GM23338 (cell line): ENCODE data around the gene MAPRE3. TPM values are rescaled to one million over a fixed set of nuclear protein-coding genes. Genes with fewer than 3 reads are reported as not detected.

Experiments
- ATAC-seq: fragments of 200-7000 bp; cut with Tn5 transposase; 3 replicates; pipeline ENCODE4 v1.9.1; 2020
- DNase-seq: peaks from one replicate; pipeline ENCODE4 v3.0.0-alpha.2; 2015; ENCODE audit warnings: low spot score
- H2AFZ ChIP-seq: fragments of 200-600 bp; sonication (generic); 2 replicates; pipeline ENCODE4 v1.8.0; 2016; ENCODE audit warnings: antibody characterized with exemption, mild to moderate bottlenecking, moderate library complexity
- H3F3A ChIP-seq: fragments of 200-600 bp; sonication (generic); replicated peaks from 2 replicates; pipeline ENCODE4 v1.8.0; 2017; ENCODE audit warnings: antibody characterized with exemption, mixed run types, low read depth
- H3K27ac ChIP-seq: fragments of 200-600 bp; sonication (generic); 2 replicates; pipeline ENCODE4 v1.6.1; 2016; ENCODE audit warnings: low read depth
- H3K27me3 ChIP-seq: fragments of 200-600 bp; sonication (generic); 2 replicates; pipeline ENCODE4 v1.8.0; 2016; ENCODE audit warnings: mild to moderate bottlenecking, mixed run types, moderate library complexity; ENCODE audit not compliant: insufficient read depth
- H3K36me3 ChIP-seq: fragments of 200-600 bp; sonication (generic); 2 replicates; pipeline ENCODE4 v1.8.0; 2016; ENCODE audit warnings: mild to moderate bottlenecking; ENCODE audit not compliant: insufficient read depth
- H3K4me1 ChIP-seq: fragments of 200-600 bp; sonication (generic); 2 replicates; pipeline ENCODE4 v1.8.0; 2016; ENCODE audit warnings: mild to moderate bottlenecking, moderate library complexity; ENCODE audit not compliant: insufficient read depth
- H3K4me2 ChIP-seq: fragments of 200-600 bp; sonication (generic); 2 replicates; pipeline ENCODE4 v1.7.1; 2017; ENCODE audit warnings: mixed run types
- H3K4me3 ChIP-seq: fragments of 200-600 bp; sonication (generic); 2 replicates; pipeline ENCODE4 v1.6.1; 2016; ENCODE audit warnings: mixed run types
- H3K79me2 ChIP-seq: fragments of 200-600 bp; sonication (generic); replicated peaks from 2 replicates; pipeline ENCODE4 v1.8.0; 2017; ENCODE audit warnings: mild to moderate bottlenecking; ENCODE audit not compliant: insufficient read depth
- H3K9me2 ChIP-seq: fragments of 200-600 bp; sonication (generic); 2 replicates; pipeline ENCODE4 v1.8.0; 2017; ENCODE audit not compliant: insufficient read depth
- H4K20me1 ChIP-seq: fragments of 200-600 bp; sonication (generic); replicated peaks from 2 replicates; pipeline ENCODE4 v1.8.0; 2017; ENCODE audit warnings: mild to moderate bottlenecking; ENCODE audit not compliant: insufficient read depth
- H3K27ac Mint-ChIP-seq: 2 replicates; pipeline ENCODE4 v1.8.0; 2020; ENCODE audit warnings: inconsistent platforms, mild to moderate bottlenecking, moderate library complexity, mixed read lengths
- H3K27me3 Mint-ChIP-seq: 3 replicates; pipeline ENCODE4 v1.8.0; 2022; ENCODE audit warnings: low read depth, mild to moderate bottlenecking, moderate library complexity, mixed read lengths, inconsistent platforms; ENCODE audit not compliant: insufficient read depth, poor library complexity
- H3K36me3 Mint-ChIP-seq: 3 replicates; pipeline ENCODE4 v1.8.0; 2021; ENCODE audit warnings: low read depth, mild to moderate bottlenecking, inconsistent platforms, moderate library complexity, mixed read lengths
- H3K4me1 Mint-ChIP-seq: 3 replicates; pipeline ENCODE4 v1.8.0; 2020; ENCODE audit warnings: mild to moderate bottlenecking, inconsistent platforms, mixed read lengths
- H3K4me3 Mint-ChIP-seq: 3 replicates; pipeline ENCODE4 v1.8.0; 2021; ENCODE audit warnings: moderate library complexity, mild to moderate bottlenecking, inconsistent platforms, mixed read lengths
- H3K9me3 Mint-ChIP-seq: 3 replicates; pipeline ENCODE4 v1.8.0; 2020; ENCODE audit warnings: moderate library complexity, mild to moderate bottlenecking, inconsistent platforms, mixed read lengths
- CTCF ChIP-seq, 2 experiments: fragments of 200-600 bp in 1 of 2; sonication (generic) in 1 of 2; conservative IDR thresholded peaks; 2 replicates each; pipeline versions ENCODE4 v1.5.1 to v1.6.1; 2016 to 2017; ENCODE audit warnings: antibody characterized with exemption in 2 of 2, low read depth in 2 of 2, mild to moderate bottlenecking in 2 of 2, moderate library complexity in 1 of 2
- ETS1 ChIP-seq: IDR thresholded peaks from 2 replicates; pipeline ENCODE4 v1.6.1; 2016; ENCODE audit warnings: antibody characterized with exemption
- POLR2AphosphoS5 ChIP-seq: IDR thresholded peaks from 2 replicates; pipeline ENCODE4 v1.6.1; 2016; ENCODE audit warnings: antibody characterized with exemption, low read depth
- REST ChIP-seq: IDR thresholded peaks from one replicate; pipeline ENCODE4 v1.6.1; 2018; ENCODE audit warnings: antibody characterized with exemption; ENCODE audit not compliant: unreplicated experiment
- STAT1 ChIP-seq: IDR thresholded peaks from one replicate; pipeline ENCODE4 v1.6.1; 2016; ENCODE audit warnings: antibody characterized with exemption; ENCODE audit not compliant: unreplicated experiment
- ZNF462 ChIP-seq: fragments of 250-450 bp; sonication (Bioruptor Pico); IDR thresholded peaks from 2 replicates; pipeline ENCODE4 v1.5.0; 2020; ENCODE audit warnings: mild to moderate bottlenecking, moderate library complexity
- polyA plus RNA-seq: library from polyadenylated mRNA; unstranded; fragments of >200 nt; fragmentation: Nextera tagmentation; extraction: Ambion mirVana; gene quantifications from 2 replicates; pipeline ENCODE4 v1.2.1, GENCODE V29; 2016
- total RNA-seq: library from RNA; depleted of rRNA; stranded (reverse); fragments of >200 nt; shearing (Covaris generic); gene quantifications from 2 replicates; pipeline ENCODE4 v1.2.3, GENCODE V29; 2014

MAPRE3 gene
- total and polyA plus RNA-seq, 2 experiments from 2014 or later = 3.3 to 4.5 TPM

GRCh38 chr2:26940001-26940400 is 30.4 kb upstream of the MAPRE3 start (continued):
- no peak for TF ChIP-seq ZNF462
- TF ChIP-seq REST = no peak
- TF ChIP-seq STAT1 = no peak
- no peak for TF ChIP-seq ETS1

- Mint-ChIP-seq H3K27ac (no peak overlapping the region), H3K9me3 (no peaks in the 10 kb centered on the region), H3K27me3 (peaks cover 20% of the 10 kb centered on the region), H3K4me3 (no peak overlapping the region), H3K36me3 (no peaks in the 10 kb centered on the region), H3K4me1 (peaks cover 27% of the 10 kb centered on the region)
- peaks cover 22% of the 10 kb centered on the region for H3K27me3 ChIP-seq
- no peaks in the 10 kb centered on the region for H3F3A ChIP-seq
- no peaks in the 10 kb centered on the region for H3K9me2 ChIP-seq
- no peaks in the 10 kb centered on the region for H3K36me3 ChIP-seq
- H3K79me2 ChIP-seq = no peaks in the 10 kb centered on the region
- DNase-seq = no peak
- no peak overlapping the region for H3K27ac ChIP-seq
- no peak for ATAC-seq
- no peak overlapping the region for H2AFZ ChIP-seq
- H3K4me2 ChIP-seq = no peak overlapping the region
- H4K20me1 ChIP-seq = no peaks in the 10 kb centered on the region
- 0 out of 2 replicates have a peak, but pooled peaks cover 6% of the 10 kb centered on the region for H3K4me1 ChIP-seq
- H3K4me3 ChIP-seq = no peak overlapping the region
- TF ChIP-seq STAT1 (no peak), POLR2AphosphoS5 (no peak), CTCF (conservative IDR thresholded peaks at IDR 0.05; ENCODE audit: low read depth in 2 of 2) (no peak)
Measured at GRCh38 chr2:26941486-26941885, 29.0 kb upstream of the MAPRE3 start.
